H1 (cell line): ENCODE measurements around the gene DIPK1C.

Experiments
- BACH1 ChIP-seq: IDR thresholded peaks from 2 replicates; pipeline ENCODE4 v1.6.1; 2012; ENCODE audit warnings: low read length, improper control_type of control experiment
- CBX5 ChIP-seq: fragments of 300-800, 300-1000 bp; sonication (generic); IDR thresholded peaks from 2 replicates; pipeline ENCODE4 v1.7.1; 2016; ENCODE audit warnings: antibody characterized with exemption, low read length, low read depth
- CHD2 ChIP-seq: IDR thresholded peaks from 2 replicates; pipeline ENCODE4 v1.6.1; 2012; ENCODE audit warnings: low read length, improper control_type of control experiment
- GABPA ChIP-seq: IDR thresholded peaks from 2 replicates; pipeline ENCODE4 v1.6.1; 2011; ENCODE audit warnings: mild to moderate bottlenecking, low read length, moderate library complexity, borderline replicate concordance; ENCODE audit not compliant: insufficient read depth
- POLR2A ChIP-seq, 2 experiments: IDR thresholded peaks; 1 replicate in 1 of 2; 2 replicates in 1 of 2; pipeline ENCODE4 v1.6.1; 2011; ENCODE audit warnings: low read depth in 2 of 2, low read length in 2 of 2, mild to moderate bottlenecking in 2 of 2; ENCODE audit errors: control extremely low read depth in 1 of 2
- POLR2AphosphoS5 ChIP-seq: IDR thresholded peaks from 2 replicates; pipeline ENCODE4 v1.6.1; 2011; ENCODE audit warnings: low read depth, low read length
- RFX5 ChIP-seq: IDR thresholded peaks from 2 replicates; pipeline ENCODE4 v1.6.1; 2011; ENCODE audit warnings: low read depth, low read length, improper control_type of control experiment, borderline replicate concordance
- RNF2 ChIP-seq: fragments of 200-900, 300-1000 bp; sonication (generic); IDR thresholded peaks from 2 replicates; pipeline ENCODE4 v1.7.1; 2016; ENCODE audit warnings: borderline replicate concordance, low read depth, mild to moderate bottlenecking, antibody characterized with exemption, low read length; ENCODE audit not compliant: poor library complexity, severe bottlenecking; ENCODE audit errors: missing control alignments
- SIN3A ChIP-seq, 2 experiments: IDR thresholded peaks in 1 of 2; conservative IDR thresholded peaks in 1 of 2; 2 replicates each; pipeline ENCODE4 v1.6.1; 2011 to 2012; ENCODE audit warnings: low read length in 2 of 2, improper control_type of control experiment in 1 of 2, low read depth in 1 of 2, mild to moderate bottlenecking in 1 of 2
- SIRT6 ChIP-seq: IDR thresholded peaks from one replicate; pipeline ENCODE4 v1.7.1; 2012; ENCODE audit warnings: low read length, inconsistent platforms
- ZNF274 ChIP-seq: IDR thresholded peaks from 2 replicates; pipeline ENCODE4 v1.7.0; 2012; ENCODE audit warnings: low read length, borderline replicate concordance; ENCODE audit errors: extremely low read depth
- TF ChIP-seq, protein P1 (sequence below), 3 experiments: IDR thresholded peaks; 1 replicate in 2 of 3; 2 replicates in 1 of 3; pipeline versions ENCODE4 v1.5.1 to v1.6.1; 2011; ENCODE audit warnings: low read length in 3 of 3, mild to moderate bottlenecking in 3 of 3, inconsistent platforms in 2 of 3, low read depth in 1 of 3, moderate library complexity in 1 of 3; ENCODE audit not compliant: insufficient read depth in 1 of 3; ENCODE audit errors: control extremely low read depth in 1 of 3
- TF ChIP-seq, protein P2 (sequence below): IDR thresholded peaks from 2 replicates; pipeline ENCODE4 v1.6.1; 2011; ENCODE audit warnings: low read depth, mild to moderate bottlenecking, low read length; ENCODE audit not compliant: insufficient read depth

GRCh38 chr18:74407888-74408287 lies 49.2 kb downstream of the DIPK1C start:
- no peak for TF ChIP-seq RFX5
- TF ChIP-seq POLR2A (IDR thresholded peaks at IDR 0.05; ENCODE audit: control extremely low read depth in 1 of 2, low read depth in 2 of 2, low read length in 2 of 2) = no peak
- TF ChIP-seq, protein P1, sequence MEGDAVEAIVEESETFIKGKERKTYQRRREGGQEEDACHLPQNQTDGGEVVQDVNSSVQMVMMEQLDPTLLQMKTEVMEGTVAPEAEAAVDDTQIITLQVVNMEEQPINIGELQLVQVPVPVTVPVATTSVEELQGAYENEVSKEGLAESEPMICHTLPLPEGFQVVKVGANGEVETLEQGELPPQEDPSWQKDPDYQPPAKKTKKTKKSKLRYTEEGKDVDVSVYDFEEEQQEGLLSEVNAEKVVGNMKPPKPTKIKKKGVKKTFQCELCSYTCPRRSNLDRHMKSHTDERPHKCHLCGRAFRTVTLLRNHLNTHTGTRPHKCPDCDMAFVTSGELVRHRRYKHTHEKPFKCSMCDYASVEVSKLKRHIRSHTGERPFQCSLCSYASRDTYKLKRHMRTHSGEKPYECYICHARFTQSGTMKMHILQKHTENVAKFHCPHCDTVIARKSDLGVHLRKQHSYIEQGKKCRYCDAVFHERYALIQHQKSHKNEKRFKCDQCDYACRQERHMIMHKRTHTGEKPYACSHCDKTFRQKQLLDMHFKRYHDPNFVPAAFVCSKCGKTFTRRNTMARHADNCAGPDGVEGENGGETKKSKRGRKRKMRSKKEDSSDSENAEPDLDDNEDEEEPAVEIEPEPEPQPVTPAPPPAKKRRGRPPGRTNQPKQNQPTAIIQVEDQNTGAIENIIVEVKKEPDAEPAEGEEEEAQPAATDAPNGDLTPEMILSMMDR (IDR thresholded peaks at IDR 0.05; ENCODE audit: control extremely low read depth in 1 of 3, insufficient read depth in 1 of 3, low read depth in 1 of 3, low read length in 3 of 3) = no peak
- no peak for TF ChIP-seq POLR2AphosphoS5
- TF ChIP-seq SIN3A (conservative IDR thresholded peaks at IDR 0.05 in 1 of 2, IDR thresholded peaks at IDR 0.05 in 1 of 2; ENCODE audit: low read depth in 1 of 2, low read length in 2 of 2) = no peak
- no peak for TF ChIP-seq GABPA
- TF ChIP-seq SIRT6 = no peak
- no peak for TF ChIP-seq BACH1
- TF ChIP-seq ZNF274 = no peak
- no peak for TF ChIP-seq RNF2
- TF ChIP-seq CBX5 = no peak
- TF ChIP-seq CHD2 = no peak
- TF ChIP-seq, protein P2, sequence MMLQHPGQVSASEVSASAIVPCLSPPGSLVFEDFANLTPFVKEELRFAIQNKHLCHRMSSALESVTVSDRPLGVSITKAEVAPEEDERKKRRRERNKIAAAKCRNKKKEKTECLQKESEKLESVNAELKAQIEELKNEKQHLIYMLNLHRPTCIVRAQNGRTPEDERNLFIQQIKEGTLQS = no peak
